HG03060 (cell line): ENCODE measurements around the gene SORL1.

Source experiments
- ATAC-seq: cut with Tn5 transposase; IDR thresholded peaks from one replicate; pipeline ENCODE4 v1.9.1; 2021; ENCODE audit warnings: low read depth, moderate number of reproducible peaks; ENCODE audit not compliant: unreplicated experiment

The SORL1 gene

DNA sequence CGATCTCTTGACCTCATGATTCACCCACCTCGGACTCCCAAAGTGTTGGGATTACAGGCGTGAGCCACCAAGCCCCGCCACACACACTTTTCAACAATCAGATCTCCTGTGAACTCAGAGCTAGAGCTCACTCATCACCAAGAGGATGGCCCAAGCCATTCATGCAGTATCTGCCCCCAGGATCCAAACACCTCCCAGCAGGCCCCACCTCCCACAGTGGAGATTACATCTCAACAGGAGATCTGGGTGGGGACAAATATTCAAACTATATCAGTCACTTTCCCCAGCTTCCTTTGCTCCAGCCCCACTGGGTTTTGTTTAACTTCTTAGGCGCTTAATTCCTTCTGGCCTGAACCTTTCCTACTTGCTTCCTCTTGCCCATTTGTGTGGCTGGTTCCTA, 26.3 kb upstream of the SORL1 start:
- no peak for ATAC-seq

DNA sequence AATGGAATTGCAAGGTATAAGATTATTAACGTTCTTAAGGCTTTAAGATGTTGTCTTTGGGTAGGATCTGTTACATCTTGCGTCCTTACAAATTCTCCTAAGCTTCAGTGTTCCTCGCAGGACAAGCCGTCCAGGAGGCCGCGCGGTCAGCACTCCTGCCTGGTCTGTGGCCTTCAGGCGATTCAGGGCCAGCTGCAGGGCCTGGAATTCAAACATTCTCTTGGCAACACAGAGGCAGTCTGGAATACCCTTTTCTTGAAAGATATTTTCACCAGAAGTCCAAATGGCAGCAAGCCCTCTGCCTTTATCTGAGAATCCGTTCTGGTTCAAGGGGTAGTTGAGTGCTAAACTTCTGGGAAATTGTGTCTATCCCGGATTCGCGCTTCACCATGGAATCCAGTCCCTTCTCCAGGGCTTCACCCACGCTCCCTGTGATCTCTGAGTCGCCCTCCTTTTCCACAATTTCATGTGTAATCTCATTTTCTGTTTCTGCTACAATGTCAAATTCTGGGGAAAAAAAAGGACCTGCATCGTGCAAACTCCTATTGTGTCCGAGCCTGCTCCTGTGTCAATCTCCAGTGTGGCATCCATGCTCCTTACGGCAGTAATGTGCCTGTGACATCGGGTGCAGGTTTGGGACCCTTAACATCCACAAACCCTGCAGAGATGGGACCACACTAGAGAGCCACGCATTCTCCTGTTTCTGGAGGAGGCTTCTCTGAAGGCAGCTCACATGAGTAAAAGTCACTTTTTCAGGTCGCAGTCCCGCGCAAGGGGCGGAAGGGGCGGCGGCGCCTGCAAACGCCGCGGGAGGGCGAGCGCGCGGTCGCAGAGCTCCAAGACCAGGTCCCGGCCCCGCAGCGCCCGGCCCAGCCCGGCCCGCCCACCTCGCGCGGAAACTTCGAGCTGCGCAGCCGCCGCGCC, 25.4 kb upstream of the SORL1 start:
- no peak for ATAC-seq

DNA sequence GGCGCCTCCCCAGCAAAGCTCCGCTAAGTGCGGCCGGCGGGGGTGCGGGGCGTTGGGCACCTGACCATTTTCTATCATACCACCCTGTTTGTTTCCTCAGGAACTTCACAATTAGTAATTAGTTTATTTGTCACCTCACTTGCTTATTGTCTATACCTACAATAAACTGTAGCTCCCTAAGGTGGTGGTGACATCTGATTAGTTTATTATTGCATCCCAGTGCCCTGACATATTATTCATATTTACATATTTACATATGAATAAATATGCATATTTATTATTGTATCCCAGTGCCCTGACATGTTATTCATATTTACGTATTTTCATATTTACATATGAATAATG, 24.7 kb upstream of the SORL1 start:
- no peak for ATAC-seq

GRCh38 chr11:121429556-121429955, 22.6 kb upstream of the SORL1 start:
- no peak for ATAC-seq

- no peak for ATAC-seq
Measured at GRCh38 chr11:121431820-121432526, 20.1 kb upstream of the SORL1 start.

DNA sequence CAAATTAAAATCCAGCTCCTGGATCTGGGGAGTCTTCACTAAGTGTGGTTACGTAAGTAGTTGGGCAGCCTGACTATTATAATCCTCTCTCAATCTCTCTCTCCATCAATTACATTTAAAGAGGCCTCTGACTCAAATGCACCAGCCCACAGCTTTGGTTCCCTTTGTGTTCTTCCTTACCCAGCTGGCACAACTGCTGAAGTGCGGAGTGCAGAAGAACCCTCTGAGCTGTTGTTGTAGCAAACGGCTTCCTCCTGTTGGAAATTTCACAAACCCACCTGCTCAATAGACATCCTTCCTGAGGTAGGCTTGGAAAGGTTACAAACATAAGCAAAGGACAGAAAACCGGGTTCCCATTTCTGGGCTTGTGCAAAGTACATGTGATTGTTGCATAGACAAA, 17.0 kb upstream of the SORL1 start:
- ATAC-seq, result no peak

GRCh38 chr11:121435551-121436511, 16.3 kb upstream of the SORL1 start:
- no peak for ATAC-seq

DNA sequence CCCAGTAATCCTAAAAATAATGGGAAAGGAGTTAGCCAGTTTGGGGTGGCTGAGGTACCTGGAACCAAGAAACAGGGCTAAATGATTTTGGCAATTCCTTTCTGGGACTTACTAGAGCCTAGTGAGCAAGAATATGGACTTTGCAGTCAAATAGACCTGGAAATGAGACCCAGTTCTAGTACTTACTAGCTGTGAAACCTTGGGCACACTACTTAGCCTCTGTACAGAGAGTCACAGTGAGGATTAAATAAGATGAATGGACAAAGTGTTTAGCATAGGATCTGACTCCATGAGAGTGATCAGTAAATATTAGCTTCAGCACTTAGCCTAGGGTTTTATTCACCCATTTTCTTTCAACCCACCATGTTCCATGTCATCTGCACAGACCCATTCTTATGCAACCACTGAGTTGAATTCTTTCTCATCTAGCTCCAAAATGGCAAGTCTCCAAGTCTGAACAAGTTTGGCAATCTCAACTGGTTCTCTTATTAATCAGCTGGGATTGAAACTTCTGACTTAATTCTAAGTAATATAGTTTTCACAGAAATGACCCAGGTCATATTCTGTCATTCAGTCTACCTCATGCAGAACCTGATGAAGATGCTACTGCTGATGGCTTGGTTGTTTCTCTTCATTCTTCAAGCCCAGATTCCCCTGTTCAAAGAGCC, 15.0 kb upstream of the SORL1 start:
- ATAC-seq, result no peak

DNA sequence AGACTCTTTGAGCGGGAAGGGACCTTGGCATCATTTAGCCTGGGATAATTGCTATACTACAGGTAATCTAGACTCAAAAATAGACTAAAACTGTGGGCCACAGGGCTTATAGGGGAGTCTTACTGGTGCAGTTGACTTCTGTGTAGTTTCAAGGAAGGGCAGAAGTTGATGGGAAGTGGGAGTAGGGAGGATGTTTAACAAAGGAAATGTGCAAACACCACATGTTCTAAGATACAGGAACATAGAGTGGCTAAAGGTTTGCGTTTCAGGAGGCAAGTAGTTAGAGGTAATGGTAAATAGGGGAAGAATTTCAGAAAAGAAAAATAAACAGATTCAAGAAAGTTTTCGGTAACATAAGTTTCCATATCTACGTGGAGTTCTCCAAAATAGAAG, 14.4 kb upstream of the SORL1 start:
- no peak for ATAC-seq

GRCh38 chr11:121439337-121439736, 12.8 kb upstream of the SORL1 start:
- no peak for ATAC-seq

GRCh38 chr11:121439759-121440158, 12.4 kb upstream of the SORL1 start:
- ATAC-seq, result no peak

- no peak for ATAC-seq
Measured at GRCh38 chr11:121441521-121441920, 10.6 kb upstream of the SORL1 start.

DNA sequence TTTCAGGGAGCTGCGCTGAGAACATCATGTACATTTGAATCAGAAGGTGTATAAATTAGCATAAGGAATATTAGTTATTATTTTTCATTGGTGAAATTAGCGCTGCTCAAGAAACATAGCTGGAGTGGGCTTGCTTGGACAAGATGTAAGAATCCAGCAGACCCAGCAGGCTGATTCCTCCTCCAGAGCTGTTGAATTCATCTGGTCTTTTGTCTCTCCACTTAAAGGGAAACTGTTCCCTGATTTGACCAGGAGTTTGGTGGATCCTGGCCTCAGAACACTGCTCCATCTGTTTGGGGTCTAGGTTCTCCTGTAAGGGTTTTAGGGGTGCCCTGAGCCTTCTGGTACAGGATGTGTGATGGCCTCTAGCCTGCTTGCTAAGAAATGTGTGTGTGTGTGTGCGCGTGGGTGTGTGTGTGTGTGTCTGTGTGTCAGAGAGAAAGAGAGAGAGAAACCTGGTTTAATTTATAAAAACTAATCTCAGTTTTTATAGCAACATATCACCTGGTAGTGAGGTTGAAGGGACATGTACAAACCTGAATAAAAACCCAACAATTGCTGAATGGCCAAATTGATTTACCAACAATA, 8.3 kb upstream of the SORL1 start:
- ATAC-seq, result no peak

- ATAC-seq, result no peak
Measured at GRCh38 chr11:121444526-121444925, 7.6 kb upstream of the SORL1 start.

- no peak for ATAC-seq
Measured at GRCh38 chr11:121445071-121445768, 6.9 kb upstream of the SORL1 start.

DNA sequence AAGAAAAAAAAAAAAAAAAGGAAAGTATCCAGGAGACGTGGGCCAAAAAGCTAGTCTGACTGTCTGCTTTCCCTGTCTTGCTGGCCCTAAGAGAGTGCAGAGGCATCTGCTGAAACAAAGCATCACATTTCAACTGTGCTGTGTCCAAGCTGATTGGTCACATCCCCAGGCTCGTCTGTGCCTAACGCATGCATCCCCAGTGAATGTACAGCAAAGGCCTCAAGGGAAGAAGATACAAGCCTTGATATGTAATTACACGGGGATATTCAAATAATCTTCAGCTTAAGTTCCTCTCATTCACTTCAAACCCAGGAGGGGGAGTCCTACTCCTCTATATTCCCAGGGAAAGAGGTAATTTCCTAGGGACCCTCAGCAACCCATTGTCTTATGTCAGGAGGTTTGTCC, 5.4 kb upstream of the SORL1 start:
- no peak for ATAC-seq

DNA sequence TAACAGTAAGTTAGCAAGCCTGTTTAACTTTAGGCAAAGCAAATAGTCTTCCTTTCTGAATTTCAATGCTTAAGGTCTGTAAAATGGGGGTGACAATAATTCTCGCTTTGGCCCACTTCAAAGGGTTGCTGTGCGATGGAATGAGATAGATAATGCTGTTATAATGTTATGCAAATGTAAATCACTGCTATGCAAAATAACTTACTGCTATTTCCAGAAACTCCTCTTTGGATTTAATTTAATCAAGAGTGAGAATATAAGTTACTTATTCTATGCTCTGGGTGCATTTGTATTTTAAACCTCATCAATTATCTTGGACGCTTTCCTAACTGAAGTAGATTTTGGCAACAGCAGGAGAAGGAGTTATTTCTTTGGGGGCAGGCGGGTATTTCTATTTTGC, 4.1 kb upstream of the SORL1 start:
- ATAC-seq, result no peak

- ATAC-seq, result no peak
Measured at GRCh38 chr11:121448431-121448941, 3.6 kb upstream of the SORL1 start.

DNA sequence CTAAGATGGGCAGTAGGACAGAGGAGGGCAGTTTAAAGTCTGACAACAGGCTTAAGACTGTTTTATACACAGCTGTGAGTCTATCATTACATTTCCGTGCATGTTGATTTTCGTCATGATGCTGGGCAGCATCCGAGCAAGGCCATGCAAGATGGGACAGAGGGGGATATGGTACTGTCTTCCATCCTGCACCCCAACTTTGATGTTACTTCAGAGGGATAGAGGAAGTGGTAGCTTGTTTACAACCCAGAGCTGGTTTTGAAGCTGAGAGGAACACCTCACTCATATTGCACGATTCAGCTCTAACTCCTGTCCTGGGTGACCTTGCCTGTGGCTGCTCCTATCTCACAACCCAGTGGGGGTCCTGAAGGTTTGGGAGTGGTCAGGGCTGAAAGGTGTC, 3.0 kb upstream of the SORL1 start:
- no peak for ATAC-seq
